ENCODE data around the gene GLIS2. TPM values are rescaled to one million over a fixed set of nuclear protein-coding genes. Genes with fewer than 3 reads are reported as not detected.

Gene GLIS2
- total and polyA plus RNA-seq, 10 of the 15 experiments (the other 5 are each of a cell fraction or from before 2014, with no cell fraction given), result 0.03 to 0.64 (median 0.18) TPM; not detected in 4

GRCh38 chr16:4325253-4325758, 9.4 kb downstream of the GLIS2 start (continued):
- TF ChIP-seq E2F8 (IDR thresholded peaks at IDR 0.05; ENCODE audit: low read depth, partially characterized antibody), result no peak
- 0 out of 2 replicates have a peak, but pooled peaks have one; percentile 23 for TF ChIP-seq NBN (IDR thresholded peaks at IDR 0.05)
- TF ChIP-seq MLLT1 (IDR thresholded peaks at IDR 0.05), result no peak
- TF ChIP-seq CEBPZ (IDR thresholded peaks at IDR 0.05; ENCODE audit: low read depth, low read length), result no peak
- TF ChIP-seq EP300 (IDR thresholded peaks at IDR 0.05; ENCODE audit: borderline replicate concordance in 1 of 2, control insufficient read depth in 1 of 2, low read depth in 2 of 2, low read length in 2 of 2), result 0 out of 4 replicates have a peak, but pooled peaks of 1 of the 2 experiments have one; percentile 16
- no peak for TF ChIP-seq CHD2 (IDR thresholded peaks at IDR 0.05; ENCODE audit: borderline replicate concordance, low read depth, low read length)
- no peak for TF ChIP-seq BRCA1 (IDR thresholded peaks at IDR 0.05; ENCODE audit: low read depth, low read length)
- TF ChIP-seq TARDBP (IDR thresholded peaks at IDR 0.05; ENCODE audit: borderline replicate concordance), result no peak
- no peak for TF ChIP-seq NR2C2 (IDR thresholded peaks at IDR 0.05; ENCODE audit: borderline replicate concordance, control insufficient read depth, insufficient read length, low read depth)
- TF ChIP-seq RCOR1 (conservative IDR thresholded peaks at IDR 0.05; ENCODE audit: low read depth, low read length), result no peak
- no peak for TF ChIP-seq GABPA (IDR thresholded peaks at IDR 0.05; ENCODE audit: low read depth)
- no peak for TF ChIP-seq ZNF687 (IDR thresholded peaks at IDR 0.05)
